HepG2 (cell line): Measurements from ENCODE around the gene NPFFR1. TPM values are rescaled to one million over a fixed set of nuclear protein-coding genes. Genes with fewer than 3 reads are reported as not detected.

Source experiments
- CEBPG ChIP-seq: IDR thresholded peaks from 2 replicates; pipeline ENCODE4 v1.6.1; 2016
- HDAC1 ChIP-seq: sonication (generic); formaldehyde crosslinking; IDR thresholded peaks from 2 replicates; pipeline ENCODE4 v1.5.1; 2020; ENCODE audit warnings: mild to moderate bottlenecking, missing genetic modification reagents
- POLR2AphosphoS2 ChIP-seq: IDR thresholded peaks from 2 replicates; pipeline ENCODE4 v1.6.1; 2011; ENCODE audit warnings: low read depth, low read length, improper control_type of control experiment
- PRMT3 ChIP-seq: sonication (generic); formaldehyde crosslinking; IDR thresholded peaks from 2 replicates; pipeline ENCODE4 v1.8.1; 2022; ENCODE audit warnings: low read depth, mild to moderate bottlenecking, moderate library complexity, missing genetic modification reagents, borderline replicate concordance
- TAF15 ChIP-seq: fragments of 200-400 bp; formaldehyde crosslinking; IDR thresholded peaks from one replicate; pipeline ENCODE4 v1.6.1; 2018; ENCODE audit warnings: mild to moderate bottlenecking, low read depth, low read length; ENCODE audit not compliant: poor library complexity, severe bottlenecking
- ZFX ChIP-seq: sonication (generic); formaldehyde crosslinking; IDR thresholded peaks from 2 replicates; pipeline ENCODE4 v1.4.0; 2020; ENCODE audit warnings: mild to moderate bottlenecking, low read depth, missing genetic modification reagents, moderate library complexity
- ZFY ChIP-seq: sonication (generic); formaldehyde crosslinking; IDR thresholded peaks from 2 replicates; pipeline ENCODE4 v1.4.0; 2020; ENCODE audit warnings: missing genetic modification reagents
- ZFYVE20 ChIP-seq: sonication (generic); formaldehyde crosslinking; IDR thresholded peaks from 2 replicates; pipeline ENCODE4 v1.8.0; 2023; ENCODE audit warnings: low read depth, mild to moderate bottlenecking, moderate library complexity, missing genetic modification reagents, borderline replicate concordance
- ZNF10 ChIP-seq: sonication (generic); formaldehyde crosslinking; IDR thresholded peaks from 2 replicates; pipeline ENCODE4 v1.4.0; 2020; ENCODE audit warnings: mild to moderate bottlenecking, low read depth, missing genetic modification reagents, borderline replicate concordance
- ZNF180 ChIP-seq: sonication (generic); formaldehyde crosslinking; IDR thresholded peaks from 2 replicates; pipeline ENCODE4 v1.4.0; 2020; ENCODE audit warnings: low read depth, missing genetic modification reagents, borderline replicate concordance
- ZNF225 ChIP-seq: sonication (generic); formaldehyde crosslinking; IDR thresholded peaks from 2 replicates; pipeline ENCODE4 v1.4.0; 2020; ENCODE audit warnings: mild to moderate bottlenecking, missing genetic modification reagents
- ZNF451 ChIP-seq: sonication (generic); formaldehyde crosslinking; IDR thresholded peaks from 2 replicates; pipeline ENCODE4 v1.5.0; 2020; ENCODE audit warnings: mild to moderate bottlenecking, missing genetic modification reagents
- ZNF609 ChIP-seq: sonication (generic); formaldehyde crosslinking; IDR thresholded peaks from 2 replicates; pipeline ENCODE4 v1.4.0; 2020; ENCODE audit warnings: mild to moderate bottlenecking, missing genetic modification reagents, borderline replicate concordance
- polyA plus RNA-seq, 8 experiments: library from polyadenylated mRNA; depleted of rRNA in 3 of 8; stranded (reverse) in 7 of 8; unstranded in 1 of 8; fragments of >200 nt; fragmentation: Illumina TruSeq in 4 of 8; extraction: Trizol in 4 of 8; gene quantifications; 2 replicates each; pipeline versions ENCODE4 v1.2.1 to v1.2.3, GENCODE V29; 2011 to 2016; ENCODE audit warnings: low read depth in 4 of 8, missing spikeins in 1 of 8, mixed read lengths in 1 of 8; ENCODE audit not compliant: insufficient read depth in 1 of 8
- total RNA-seq, 5 experiments: library from RNA; depleted of rRNA; stranded (reverse); fragments of >200 nt; fragmentation: Illumina TruSeq; extraction: Trizol; gene quantifications; 2 replicates each; pipeline ENCODE4 v1.2.3, GENCODE V29; 2016; ENCODE audit warnings: low read depth in 1 of 5
- TF ChIP-seq, protein P1 (sequence below): sonication (generic); formaldehyde crosslinking; IDR thresholded peaks from 2 replicates; pipeline ENCODE4 v1.5.0; 2020; ENCODE audit warnings: missing genetic modification reagents
- TF ChIP-seq, protein P2 (sequence below): sonication (generic); formaldehyde crosslinking; conservative IDR thresholded peaks from 2 replicates; pipeline ENCODE4 v1.4.0; 2020; ENCODE audit warnings: missing genetic modification reagents
- TF ChIP-seq, protein P3 (sequence below): sonication (generic); formaldehyde crosslinking; IDR thresholded peaks from 2 replicates; pipeline ENCODE4 v1.8.0; 2022; ENCODE audit warnings: missing genetic modification reagents, mild to moderate bottlenecking, moderate library complexity, borderline replicate concordance

Gene NPFFR1
- total and polyA plus RNA-seq, 2 of the 13 experiments (the other 11 are each of a cell fraction or from before 2014, with no cell fraction given): under 0.01 TPM; not detected in 1

DNA sequence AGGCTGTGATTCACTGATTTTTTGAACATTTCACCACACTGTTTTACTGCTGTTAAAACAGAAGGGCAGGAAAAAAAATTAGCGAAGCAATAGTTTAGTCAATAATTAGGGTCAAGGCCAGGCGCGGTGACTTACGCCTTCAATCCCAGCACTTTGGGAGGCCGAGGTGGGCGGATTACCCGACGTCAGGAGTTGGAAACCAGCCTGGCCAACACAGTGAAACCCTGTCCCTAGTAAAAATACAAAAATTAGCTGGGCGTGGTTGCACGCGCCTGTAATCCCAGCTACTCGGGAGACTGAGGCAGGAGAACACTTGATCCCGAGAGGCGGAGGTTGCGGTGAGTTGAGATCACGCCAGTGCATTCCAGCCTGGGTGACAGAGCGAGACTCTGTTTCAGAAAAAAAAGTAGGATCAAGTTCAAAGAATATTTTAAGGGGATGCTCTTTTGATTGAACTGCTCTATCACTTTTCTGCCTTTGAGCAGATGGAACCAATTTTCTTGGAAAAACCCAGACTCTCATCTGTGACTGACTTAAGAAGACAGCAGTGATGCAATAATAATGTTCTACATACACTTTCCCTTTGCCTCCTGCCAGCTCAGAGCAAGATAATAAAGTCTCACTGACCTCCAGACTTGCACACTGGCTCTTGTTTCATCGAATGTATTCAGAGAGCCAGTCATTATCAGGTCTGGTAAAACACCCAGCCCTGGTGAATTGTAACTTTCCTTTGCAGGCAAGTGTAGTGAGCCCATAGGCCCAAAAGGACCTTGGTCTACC, 48.9 kb downstream of the NPFFR1 start (continued):
- no peak for TF ChIP-seq TAF15
- TF ChIP-seq ZNF180 (CRISPR knock-in tag): no peak
- TF ChIP-seq ZFX (CRISPR knock-in tag): peak; percentile 61; the same call in 1 of the 2 replicates
- TF ChIP-seq, protein P1, sequence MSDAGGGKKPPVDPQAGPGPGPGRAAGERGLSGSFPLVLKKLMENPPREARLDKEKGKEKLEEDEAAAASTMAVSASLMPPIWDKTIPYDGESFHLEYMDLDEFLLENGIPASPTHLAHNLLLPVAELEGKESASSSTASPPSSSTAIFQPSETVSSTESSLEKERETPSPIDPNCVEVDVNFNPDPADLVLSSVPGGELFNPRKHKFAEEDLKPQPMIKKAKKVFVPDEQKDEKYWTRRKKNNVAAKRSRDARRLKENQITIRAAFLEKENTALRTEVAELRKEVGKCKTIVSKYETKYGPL (CRISPR knock-in tag): no peak
- no peak for TF ChIP-seq POLR2AphosphoS2
- TF ChIP-seq ZFYVE20 (CRISPR knock-in tag): no peak
- TF ChIP-seq ZNF225 (CRISPR knock-in tag): no peak
- TF ChIP-seq CEBPG (CRISPR knock-in tag): peak; percentile 41; the same call in 1 of the 2 replicates
- peak; percentile 35; the same call in 1 of the 2 replicates for TF ChIP-seq HDAC1 (CRISPR knock-in tag)
- TF ChIP-seq, protein P2, sequence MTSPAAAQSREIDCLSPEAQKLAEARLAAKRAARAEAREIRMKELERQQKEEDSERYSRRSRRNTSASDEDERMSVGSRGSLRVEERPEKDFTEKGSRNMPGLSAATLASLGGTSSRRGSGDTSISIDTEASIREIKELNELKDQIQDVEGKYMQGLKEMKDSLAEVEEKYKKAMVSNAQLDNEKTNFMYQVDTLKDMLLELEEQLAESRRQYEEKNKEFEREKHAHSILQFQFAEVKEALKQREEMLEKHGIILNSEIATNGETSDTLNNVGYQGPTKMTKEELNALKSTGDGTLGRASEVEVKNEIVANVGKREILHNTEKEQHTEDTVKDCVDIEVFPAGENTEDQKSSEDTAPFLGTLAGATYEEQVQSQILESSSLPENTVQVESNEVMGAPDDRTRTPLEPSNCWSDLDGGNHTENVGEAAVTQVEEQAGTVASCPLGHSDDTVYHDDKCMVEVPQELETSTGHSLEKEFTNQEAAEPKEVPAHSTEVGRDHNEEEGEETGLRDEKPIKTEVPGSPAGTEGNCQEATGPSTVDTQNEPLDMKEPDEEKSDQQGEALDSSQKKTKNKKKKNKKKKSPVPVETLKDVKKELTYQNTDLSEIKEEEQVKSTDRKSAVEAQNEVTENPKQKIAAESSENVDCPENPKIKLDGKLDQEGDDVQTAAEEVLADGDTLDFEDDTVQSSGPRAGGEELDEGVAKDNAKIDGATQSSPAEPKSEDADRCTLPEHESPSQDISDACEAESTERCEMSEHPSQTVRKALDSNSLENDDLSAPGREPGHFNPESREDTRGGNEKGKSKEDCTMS (CRISPR knock-in tag): no peak
- TF ChIP-seq ZNF451: no peak
- peak; percentile 40; the same call in 1 of the 2 replicates for TF ChIP-seq ZFY
- no peak for TF ChIP-seq PRMT3 (CRISPR knock-in tag)
- no peak for TF ChIP-seq ZNF609
- TF ChIP-seq ZNF10 (CRISPR knock-in tag): no peak
- TF ChIP-seq, protein P3, sequence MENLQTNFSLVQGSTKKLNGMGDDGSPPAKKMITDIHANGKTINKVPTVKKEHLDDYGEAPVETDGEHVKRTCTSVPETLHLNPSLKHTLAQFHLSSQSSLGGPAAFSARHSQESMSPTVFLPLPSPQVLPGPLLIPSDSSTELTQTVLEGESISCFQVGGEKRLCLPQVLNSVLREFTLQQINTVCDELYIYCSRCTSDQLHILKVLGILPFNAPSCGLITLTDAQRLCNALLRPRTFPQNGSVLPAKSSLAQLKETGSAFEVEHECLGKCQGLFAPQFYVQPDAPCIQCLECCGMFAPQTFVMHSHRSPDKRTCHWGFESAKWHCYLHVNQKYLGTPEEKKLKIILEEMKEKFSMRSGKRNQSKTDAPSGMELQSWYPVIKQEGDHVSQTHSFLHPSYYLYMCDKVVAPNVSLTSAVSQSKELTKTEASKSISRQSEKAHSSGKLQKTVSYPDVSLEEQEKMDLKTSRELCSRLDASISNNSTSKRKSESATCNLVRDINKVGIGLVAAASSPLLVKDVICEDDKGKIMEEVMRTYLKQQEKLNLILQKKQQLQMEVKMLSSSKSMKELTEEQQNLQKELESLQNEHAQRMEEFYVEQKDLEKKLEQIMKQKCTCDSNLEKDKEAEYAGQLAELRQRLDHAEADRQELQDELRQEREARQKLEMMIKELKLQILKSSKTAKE (CRISPR knock-in tag): no peak
